Tibial artery (tissue), 4 donors: ENCODE data around the gene MTERF4.

ENCODE experiments used
- DNase-seq, 2 donors: peaks; one replicate each; pipeline ENCODE4 v3.0.0-alpha.2; 2019
- H3K27ac ChIP-seq, 2 donors: fragments of 200-600 bp; sonication (generic) in 1 of 2; 1 replicate in 1 of 2; 2 replicates in 1 of 2; pipeline ENCODE4 v1.5.1; 2018 to 2019; ENCODE audit warnings: mild to moderate bottlenecking in 1 of 2
- H3K27me3 ChIP-seq, 2 donors: fragments of 200-600 bp; sonication (generic) in 1 of 2; one replicate each; pipeline versions ENCODE4 v1.5.1 to v1.6.0; 2016 to 2019
- H3K36me3 ChIP-seq, 3 donors: fragments of 200-600 bp; sonication (generic) in 2 of 3; one replicate each; pipeline ENCODE4 v1.5.1; 2016 to 2019; ENCODE audit warnings: mild to moderate bottlenecking in 2 of 3
- H3K4me1 ChIP-seq, 4 donors: fragments of 200-600 bp; sonication (generic) in 2 of 4; 1 replicate in 3 of 4; 2 replicates in 1 of 4; pipeline ENCODE4 v1.5.1; 2016 to 2019
- H3K4me3 ChIP-seq, 2 donors: fragments of 200-600 bp; sonication (generic) in 1 of 2; 1 replicate in 1 of 2; 2 replicates in 1 of 2; pipeline ENCODE4 v1.5.1; 2018 to 2019; ENCODE audit warnings: mild to moderate bottlenecking in 2 of 2
- H3K9me3 ChIP-seq, 3 donors: fragments of 200-600 bp; sonication (generic) in 1 of 3; one replicate each; pipeline ENCODE4 v1.5.1; 2016 to 2019
- CTCF ChIP-seq, 2 experiments: fragments of 200-600 bp in 1 of 2; fragments of 450-650 bp in 1 of 2; IDR thresholded peaks; one replicate each; pipeline ENCODE4 v1.5.1; 2017 to 2019; ENCODE audit warnings: antibody characterized with exemption in 2 of 2, mild to moderate bottlenecking in 1 of 2, moderate library complexity in 1 of 2
- intact Hi-C: fragments of 100-400 bp; cut with DNase I; formaldehyde crosslinking; loops from one replicate; pipeline ENCODE4 v1.15.0; 2023; ENCODE audit warnings: low total_unique reads

MTERF4 gene

GRCh38 chr2:241061275-241061674, 40.8 kb downstream of the MTERF4 start:
- peak in 1 of 2 donors; percentile 20 for DNase-seq
- intact Hi-C loops = no loop called here

GRCh38 chr2:241053576-241054251, 48.4 kb downstream of the MTERF4 start:
- intact Hi-C loops = no loop called here
- Histone ChIP-seq H3K27ac (no peak overlapping the region), H3K9me3 (no peaks in the 10 kb centered on the region), H3K4me3 (no peak overlapping the region), H3K36me3 (peaks cover 0 to 60% (median 50%) of the 10 kb centered on the region in 3 donors), H3K27me3 (no peaks in the 10 kb centered on the region), H3K4me1 (no peaks in the 10 kb centered on the region)
- peak in 1 of 2 donors; percentile 16 for DNase-seq
- TF ChIP-seq CTCF (IDR thresholded peaks at IDR 0.05) = no peak

More at GRCh38 chr2:241061275-241061674, 40.8 kb downstream of the MTERF4 start:
- TF ChIP-seq CTCF (IDR thresholded peaks at IDR 0.05) = no peak
- peaks cover 0 to 21% (median 5%) of the 10 kb centered on the region in 4 donors for H3K4me1 ChIP-seq
- H3K36me3 ChIP-seq = peaks cover 0 to 20% (median 15%) of the 10 kb centered on the region in 3 donors
- peaks cover 0 to 29% of the 10 kb centered on the region in 2 donors for H3K27me3 ChIP-seq
- H3K9me3 ChIP-seq = no peaks in the 10 kb centered on the region
- H3K27ac ChIP-seq = no peak overlapping the region
- H3K4me3 ChIP-seq = no peak overlapping the region

GRCh38 chr2:241052677-241053360, 49.3 kb downstream of the MTERF4 start:
- H3K36me3 ChIP-seq = peaks cover 0 to 69% (median 56%) of the 10 kb centered on the region in 3 donors
- H3K27ac ChIP-seq = no peak overlapping the region
- no peaks in the 10 kb centered on the region for H3K4me1 ChIP-seq
- intact Hi-C loops = no loop called here
- no peaks in the 10 kb centered on the region for H3K27me3 ChIP-seq
- DNase-seq = peak in 1 of 2 donors; percentile 17
- no peak for TF ChIP-seq CTCF (IDR thresholded peaks at IDR 0.05)
- no peaks in the 10 kb centered on the region for H3K9me3 ChIP-seq
- H3K4me3 ChIP-seq = no peak overlapping the region

- H3K27ac ChIP-seq = no peak overlapping the region
- peak in 1 of 2 donors; percentile 18 for DNase-seq
- H3K27me3 ChIP-seq = no peaks in the 10 kb centered on the region
- TF ChIP-seq CTCF (IDR thresholded peaks at IDR 0.05) = no peak
- H3K36me3 ChIP-seq = peaks cover 0 to 71% (median 56%) of the 10 kb centered on the region in 3 donors
- intact Hi-C loops = no loop called here
- no peaks in the 10 kb centered on the region for H3K9me3 ChIP-seq
- H3K4me1 ChIP-seq = no peaks in the 10 kb centered on the region
- H3K4me3 ChIP-seq = no peak overlapping the region
Measured at GRCh38 chr2:241051578-241052487, 50.3 kb downstream of the MTERF4 start.
